Neural progenitor cell (in vitro differentiated cells): Measurements from ENCODE around the gene APLF.

Experiments
- CTCF ChIP-seq: fragments of 200-600 bp; sonication (generic); IDR thresholded peaks from 2 replicates; pipeline ENCODE4 v1.5.1; 2017; ENCODE audit warnings: antibody characterized with exemption, mild to moderate bottlenecking
- EZH2phosphoT487 ChIP-seq: fragments of 200-600 bp; sonication (generic); IDR thresholded peaks from 2 replicates; pipeline ENCODE4 v1.6.1; 2017; ENCODE audit warnings: antibody characterized with exemption

DNA sequence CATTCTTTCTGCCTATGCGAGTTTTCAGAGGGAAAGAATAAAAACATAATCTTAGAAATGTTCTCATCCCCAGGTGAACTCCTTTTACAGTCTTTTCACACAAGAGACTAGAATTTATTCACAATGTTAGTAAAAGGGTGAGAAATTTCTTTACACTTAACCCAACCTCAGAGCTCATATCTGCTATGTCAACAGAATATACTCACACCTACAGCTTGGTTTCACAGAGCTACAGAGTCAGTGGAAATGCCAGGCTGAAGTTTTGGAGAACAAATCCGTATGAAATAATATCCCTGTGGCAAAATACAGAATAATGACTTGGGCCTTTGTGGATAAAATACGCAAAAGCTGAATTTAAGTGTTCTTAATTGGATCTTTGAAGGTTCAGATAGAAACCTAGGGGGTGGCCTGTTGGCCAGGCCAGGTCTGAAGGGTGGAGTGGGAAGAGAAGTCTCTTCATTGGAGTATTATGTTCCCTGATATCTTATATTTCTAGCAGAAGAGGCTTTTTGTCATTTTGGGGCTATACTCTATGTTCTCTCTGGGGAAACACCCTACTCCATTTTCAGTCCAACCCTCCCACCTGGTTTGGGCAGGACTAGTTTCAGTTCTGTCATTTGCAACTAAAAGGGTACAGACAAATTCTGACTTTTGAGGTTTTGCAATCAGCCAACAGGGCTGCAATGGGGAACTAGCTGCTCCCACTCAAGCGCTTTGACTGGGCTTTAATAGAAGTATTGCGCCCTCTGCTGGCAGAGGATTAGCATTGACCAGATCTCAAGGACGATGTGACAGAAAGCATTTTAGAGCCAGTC lies 26.0 kb upstream of the APLF start:
- TF ChIP-seq EZH2phosphoT487 (no peak), CTCF (peak; percentile 97)
